ENCODE results near the gene CEMIP.
"Not testable (repeated sequence)": the region's sequence is repeated elsewhere in the genome, so short reads cannot be mapped to it uniquely, and the experiment has no call there.

CEMIP gene

DNA sequence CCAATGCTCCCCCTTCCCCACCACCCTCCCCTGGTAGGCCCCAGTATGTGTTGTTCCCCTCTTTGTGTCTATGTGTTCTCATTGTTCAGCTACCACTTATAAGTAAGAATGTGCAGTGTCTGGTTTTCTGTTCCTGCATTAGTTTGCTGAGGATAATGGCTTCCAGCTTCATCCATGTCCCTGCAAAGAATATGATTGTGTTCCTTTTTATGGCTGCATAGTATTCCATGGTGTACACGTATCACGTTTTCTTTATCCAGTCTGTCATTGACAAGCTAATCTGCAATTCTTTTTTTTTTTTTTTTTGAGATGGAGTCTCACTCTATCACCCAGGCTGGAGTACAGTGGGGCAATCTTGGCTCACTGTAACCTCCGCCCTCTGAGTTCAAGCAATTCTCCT, 15.9 kb upstream of the CEMIP start:
- DNase-seq, result not testable (repeated sequence)

DNA sequence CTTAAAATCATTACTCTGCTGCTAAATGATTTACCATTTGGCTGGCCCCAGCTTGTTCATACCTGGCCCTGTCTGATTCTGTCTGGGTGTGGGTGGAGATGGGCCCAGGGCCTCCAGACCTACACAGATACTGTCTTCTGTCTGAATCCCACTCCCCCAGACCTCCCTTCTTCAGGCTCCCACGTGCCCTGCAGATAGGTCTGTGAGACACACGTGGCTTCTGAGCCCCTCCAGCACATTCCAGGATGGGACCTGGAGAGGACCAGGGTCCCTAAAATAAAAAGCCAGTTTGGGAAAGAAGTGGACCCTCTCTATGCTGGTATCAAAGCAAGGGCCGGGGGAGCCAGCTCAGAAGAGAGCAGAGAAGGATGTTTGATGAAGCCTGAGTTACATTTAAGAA, 14.6 kb upstream of the CEMIP start:
- no peak for DNase-seq

DNA sequence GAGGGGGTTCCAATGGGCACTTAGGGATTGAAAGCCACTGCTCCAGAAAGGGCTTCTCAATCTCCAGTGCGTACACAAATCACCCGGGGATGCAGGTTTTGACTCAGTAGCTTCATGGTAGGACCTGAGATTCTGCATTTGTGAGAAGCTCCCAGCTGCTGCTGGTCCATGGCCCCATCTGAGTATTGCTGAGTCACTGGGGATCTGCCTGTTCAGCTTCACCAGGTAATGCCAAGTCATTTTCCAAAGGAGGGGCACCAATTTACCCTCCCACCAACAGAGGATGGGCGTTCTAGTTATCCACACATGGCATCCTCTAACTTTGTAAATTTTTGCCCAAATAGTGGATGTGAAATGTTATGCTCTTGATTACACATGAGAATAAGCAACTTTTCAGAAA, 12.9 kb upstream of the CEMIP start:
- DNase-seq, result no peak

DNA sequence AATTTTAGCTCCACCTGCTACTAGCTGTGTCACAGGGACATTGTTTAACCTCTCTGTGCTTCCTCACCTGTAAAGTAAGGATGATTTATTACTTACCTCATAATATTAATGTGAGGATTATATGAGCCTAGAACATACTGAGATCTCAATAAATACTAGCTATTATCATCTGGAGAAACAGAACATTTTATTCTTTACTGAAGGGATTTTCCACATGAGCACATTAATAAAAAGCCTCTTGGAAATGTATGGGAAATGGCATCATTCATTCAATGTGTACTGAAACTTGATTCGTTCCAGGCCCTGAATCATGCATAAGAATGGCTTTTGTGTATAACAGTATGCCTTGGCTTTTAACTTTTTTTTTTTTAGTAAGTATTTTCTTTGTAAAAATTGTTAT, 11.0 kb upstream of the CEMIP start:
- no peak for DNase-seq

DNA sequence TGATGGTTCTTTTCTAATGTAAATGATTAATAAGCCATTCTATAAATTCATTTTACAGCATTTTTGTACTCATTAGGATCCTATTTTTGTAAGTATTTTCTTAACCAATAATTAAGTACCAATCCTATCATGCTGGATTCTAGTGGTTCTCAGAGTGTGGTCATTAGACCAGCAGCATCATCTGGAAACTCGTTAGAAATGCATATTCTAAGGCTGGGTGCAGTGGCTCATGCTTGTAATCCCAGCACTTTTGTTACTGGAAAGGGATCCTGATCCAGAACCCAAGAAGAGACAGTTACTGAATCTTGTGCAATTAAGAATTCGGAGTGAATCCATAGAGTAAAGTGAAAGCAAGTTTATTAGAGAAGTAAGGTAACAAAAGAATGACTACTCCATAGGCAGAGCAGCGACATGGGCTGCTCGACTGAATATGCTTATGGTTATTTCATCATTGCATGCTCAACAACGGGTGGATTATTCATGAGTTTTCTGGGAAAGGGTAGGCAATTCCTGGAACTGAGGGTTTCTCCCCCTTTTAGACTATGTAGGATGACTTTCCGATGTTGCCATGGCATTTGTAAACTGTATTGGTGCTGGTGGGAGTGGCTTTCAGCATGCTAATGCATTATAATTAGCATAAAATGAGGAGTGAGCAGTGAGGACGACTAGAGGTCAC, 9.9 kb upstream of the CEMIP start:
- DNase-seq, result no peak

DNA sequence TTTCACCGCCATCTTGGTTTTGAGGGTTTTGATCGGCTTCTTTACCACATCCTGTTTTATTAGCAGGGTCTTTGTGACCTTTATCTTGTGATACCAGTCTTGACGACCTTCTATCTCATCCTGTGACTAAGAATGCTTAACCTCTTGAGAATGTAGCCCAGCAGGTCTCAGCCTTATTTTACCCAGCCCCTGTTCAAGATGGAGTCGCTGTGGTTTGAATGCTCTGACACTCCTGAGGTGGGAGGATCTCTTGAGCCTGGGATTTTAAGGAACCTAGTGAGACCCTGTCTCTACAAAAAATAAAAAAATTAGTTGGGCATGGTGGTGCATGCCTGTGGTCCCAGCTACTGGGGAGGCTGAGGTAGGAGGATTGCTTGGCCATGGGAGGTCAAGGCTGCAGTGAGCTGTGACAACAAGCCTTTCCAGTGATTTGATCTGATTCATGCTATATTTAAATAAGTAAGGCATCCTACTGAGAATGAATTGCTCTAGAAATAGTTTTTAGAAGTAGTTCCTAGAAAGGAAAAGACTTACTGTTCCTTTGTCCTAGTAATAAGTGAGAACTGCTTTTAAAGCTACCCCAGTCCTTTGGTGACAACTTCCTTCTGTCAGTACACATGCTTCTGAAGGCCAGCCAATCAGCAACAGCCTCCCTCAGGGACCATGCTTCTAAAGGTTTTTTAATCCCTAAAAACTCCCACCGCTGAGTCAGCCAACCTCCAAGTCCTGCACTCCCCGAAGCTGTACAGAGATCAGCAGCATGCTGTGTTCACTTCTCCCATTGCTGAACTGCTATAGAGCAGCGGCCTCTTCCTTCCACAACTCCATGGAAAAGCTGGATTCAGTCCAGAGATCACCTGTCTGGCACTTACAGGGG, 9.1 kb upstream of the CEMIP start:
- no peak for DNase-seq

DNA sequence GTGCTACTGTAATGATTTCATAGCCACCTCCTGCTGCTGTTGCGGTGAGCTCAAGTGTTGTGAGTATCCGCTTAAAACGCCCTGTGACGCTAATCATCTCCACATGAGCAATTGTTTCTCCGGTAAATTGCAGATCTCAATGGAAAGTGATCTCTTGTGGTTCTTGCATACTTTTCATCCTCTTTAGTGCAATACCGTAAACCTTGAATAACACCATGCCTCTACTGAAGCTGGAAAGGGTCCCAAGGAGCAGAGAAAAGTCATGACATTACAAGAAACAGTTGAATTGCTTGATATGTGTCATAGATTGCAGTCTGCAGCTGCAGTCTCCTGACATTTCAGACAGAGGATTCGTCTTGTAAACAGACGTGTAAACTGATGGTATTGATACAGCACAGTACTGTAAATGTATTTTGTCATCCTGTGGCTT, 6.0 kb upstream of the CEMIP start:
- no peak for DNase-seq

DNA sequence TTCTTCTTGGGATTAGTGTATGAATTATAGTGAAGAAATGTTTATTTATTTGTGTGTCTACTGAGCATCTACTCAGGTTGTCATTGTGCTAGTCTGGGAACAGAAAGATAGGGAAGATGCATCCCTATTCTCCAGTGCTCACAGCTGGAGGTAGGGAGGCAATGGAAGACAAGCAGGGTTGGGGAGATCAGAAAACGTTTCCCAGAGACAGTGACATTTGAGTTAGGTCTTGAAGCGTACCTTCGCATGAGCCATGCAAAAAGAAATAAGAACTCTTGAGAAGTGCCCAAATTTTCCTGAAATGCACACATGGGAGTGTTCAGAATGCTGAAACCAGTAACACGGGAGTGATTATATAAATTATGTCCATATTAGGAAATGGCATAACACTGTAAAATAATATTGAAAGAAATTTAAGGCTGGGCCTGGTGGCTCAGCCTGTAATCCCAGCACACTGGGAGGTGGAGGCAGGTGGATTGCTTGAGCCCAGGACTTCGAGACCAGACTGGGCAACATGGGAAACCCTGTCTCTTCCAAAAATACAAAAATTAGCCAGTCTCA, 5.3 kb upstream of the CEMIP start:
- no peak for DNase-seq

DNA sequence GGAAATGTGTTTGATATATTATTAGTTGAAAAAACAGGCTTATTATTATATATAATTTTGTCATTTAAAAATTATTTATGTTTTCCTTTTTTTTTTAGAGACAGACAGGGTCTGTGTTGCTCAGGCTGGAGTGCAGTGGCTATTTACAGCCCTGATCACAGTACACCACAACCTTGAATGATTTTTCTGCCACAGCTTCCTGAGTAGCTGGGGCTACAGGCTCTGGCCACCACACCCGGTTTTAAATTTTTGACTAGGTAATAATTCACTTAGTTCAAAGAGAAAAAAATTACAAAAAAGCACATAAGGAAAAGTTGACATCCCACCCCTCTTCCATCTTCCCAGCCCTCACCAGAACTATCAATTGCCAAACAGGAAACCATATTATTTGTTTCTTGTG, 4.7 kb upstream of the CEMIP start:
- DNase-seq, result no peak

DNA sequence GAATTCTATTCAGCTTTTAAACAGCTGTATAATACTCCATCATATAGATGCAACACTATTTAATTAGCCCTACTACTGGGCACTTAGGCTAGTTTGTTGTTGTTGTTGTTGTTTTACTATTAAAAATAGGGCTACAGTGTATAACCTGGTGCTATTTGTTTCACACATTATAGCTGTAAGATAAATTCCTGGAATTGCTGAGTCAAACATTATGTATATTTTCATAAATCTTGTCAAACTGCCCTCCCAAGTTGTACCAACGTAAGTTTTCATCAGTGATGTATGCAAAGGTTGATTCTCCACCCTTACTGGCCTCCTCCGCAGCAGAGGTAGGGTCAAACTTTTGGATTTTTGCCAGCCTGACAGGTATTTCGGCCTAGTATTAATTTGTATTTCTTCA, 3.8 kb upstream of the CEMIP start:
- no peak for DNase-seq

DNA sequence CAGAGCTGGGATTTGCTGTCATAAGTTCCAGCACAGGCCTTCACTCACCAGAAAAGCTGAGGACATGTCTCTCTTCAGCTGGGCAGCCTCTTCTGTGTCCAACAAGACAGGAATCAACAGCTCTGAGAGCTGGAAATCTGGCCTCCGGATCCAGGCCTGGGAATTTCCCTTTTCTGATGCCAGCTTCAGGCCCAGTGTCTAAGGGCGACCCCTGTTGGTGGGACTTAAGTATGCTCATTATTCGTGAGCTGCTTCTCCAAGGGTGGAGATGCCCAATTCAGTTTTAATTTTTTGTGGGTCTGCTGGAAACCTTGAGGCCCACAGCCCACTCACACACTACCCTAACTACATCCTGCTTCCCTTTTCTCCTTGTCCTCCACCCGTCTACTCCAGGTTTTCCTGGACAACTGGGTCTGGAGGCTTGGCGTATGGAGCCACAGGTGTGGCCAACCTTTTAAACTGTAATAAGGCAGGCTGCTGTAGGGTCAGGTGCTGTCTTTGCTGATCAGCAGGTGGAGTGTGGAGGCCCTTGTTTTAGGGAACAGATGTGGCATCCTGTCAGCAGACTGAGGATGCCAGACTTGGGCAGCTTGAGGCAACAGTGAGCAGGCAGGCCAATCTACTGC, 2.6 kb upstream of the CEMIP start:
- peak; percentile 81 for DNase-seq

DNA sequence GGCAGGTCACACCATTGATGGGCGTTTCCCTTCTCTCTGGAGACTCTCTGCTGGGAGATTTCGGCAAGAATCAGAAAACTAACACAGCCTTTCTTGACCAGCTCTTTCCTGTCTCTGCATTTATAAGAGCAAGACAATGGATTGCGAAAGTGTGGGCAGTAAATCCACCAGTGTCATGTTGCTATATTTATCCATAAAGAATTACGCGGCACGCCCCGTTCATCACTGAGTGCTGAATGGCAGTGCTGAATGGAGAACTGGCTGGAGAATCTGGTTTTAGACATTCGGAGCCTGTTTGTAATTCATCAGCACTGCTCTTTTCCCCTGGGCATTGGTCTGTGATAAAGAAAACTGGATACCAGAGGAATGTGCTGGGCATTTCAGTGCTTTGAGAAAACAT, 2.0 kb upstream of the CEMIP start:
- no peak for DNase-seq

DNA sequence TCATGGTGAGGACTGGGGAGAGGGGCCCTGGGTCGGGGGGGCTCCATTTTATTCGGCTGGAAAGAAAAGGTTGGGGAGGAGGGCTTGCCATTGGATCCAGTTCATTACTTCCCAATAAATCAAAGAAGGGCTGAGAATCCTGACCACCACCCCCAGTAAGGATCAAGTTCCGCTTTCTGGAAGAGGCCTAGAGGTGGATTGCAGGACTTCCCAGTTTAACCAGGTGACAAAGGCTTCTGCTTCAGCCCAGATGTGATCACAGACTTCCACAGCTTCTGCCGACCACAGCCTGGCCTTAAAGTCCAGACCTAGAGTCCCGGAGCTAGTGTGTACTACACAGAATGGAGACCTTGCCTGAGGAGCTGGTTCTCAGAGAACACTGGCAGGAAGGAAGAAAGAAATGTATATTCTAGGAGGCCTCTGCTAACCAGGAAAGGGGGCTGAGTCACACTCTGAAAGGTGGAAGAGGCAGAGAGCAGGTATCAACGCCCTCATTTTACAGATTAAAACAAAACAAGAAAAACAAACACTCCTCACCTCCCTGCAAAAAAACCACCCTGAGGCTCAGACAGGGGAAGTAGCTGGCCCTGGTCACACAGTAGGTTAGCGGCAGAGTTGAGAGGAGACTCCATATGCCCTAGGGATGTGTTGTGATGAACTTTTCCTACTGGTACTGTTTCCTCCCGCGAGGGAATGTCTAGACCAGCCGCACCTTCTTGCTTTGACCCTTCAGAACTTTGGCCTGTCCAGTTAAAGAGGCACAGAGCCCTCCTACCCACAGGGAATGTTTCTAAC, 1.1 kb upstream of the CEMIP start:
- no peak for DNase-seq

DNA sequence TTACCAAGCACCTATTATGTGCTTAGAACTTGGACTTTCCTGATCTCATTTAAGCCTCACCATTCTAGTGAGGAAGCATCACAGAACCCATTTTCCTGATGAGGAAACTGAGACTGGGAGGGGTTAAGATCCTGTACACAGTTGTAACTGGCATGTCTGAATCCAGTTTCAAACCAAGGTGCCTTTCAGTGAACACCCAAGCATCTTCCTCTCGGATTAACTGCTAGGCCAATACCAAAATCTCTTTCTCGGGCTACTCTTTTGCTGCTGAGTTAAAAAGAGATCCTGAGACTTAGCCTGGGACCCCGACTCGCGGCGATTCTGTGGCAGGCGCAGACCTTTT, 578 bp upstream of the CEMIP start:
- DNase-seq, result no peak

DNA sequence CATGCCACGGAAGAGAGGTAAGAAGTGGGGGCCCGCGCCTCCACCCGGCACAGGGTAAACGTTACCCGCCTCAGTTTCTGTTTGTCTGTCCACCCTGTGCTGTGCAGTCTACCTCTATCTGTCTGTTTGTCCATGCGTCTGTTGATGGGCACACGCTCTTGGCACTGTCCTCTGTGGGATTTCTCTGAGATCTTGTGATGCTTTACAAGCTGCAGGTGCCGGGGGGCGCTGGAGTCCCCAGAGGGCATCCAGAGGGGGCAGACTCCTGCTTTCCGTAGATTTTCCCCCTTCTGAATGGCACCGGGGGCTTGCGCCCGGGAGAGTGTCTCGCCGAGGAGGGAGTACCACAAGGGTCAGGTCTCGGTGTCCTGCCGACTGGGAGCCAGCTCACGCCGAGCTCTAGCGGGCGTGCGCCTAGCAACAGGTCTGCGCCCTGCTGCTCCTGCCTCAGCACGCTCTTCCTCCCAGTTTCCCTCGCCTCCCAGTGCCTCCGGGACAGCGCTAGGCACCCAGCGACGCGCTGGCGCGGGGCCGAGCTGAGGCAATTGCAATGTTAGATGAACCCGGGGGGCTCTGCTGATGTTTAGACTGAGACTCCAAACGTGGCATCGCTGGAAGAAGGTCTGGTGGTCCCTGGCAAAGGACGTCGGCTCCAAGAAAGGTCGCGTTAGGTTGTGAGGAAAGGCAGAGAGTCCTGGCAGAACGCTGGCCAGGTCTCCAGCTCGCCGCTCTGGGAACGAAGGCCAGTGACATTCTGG, 667 bp downstream of the CEMIP start:
- peak; percentile 67 for DNase-seq

DNA sequence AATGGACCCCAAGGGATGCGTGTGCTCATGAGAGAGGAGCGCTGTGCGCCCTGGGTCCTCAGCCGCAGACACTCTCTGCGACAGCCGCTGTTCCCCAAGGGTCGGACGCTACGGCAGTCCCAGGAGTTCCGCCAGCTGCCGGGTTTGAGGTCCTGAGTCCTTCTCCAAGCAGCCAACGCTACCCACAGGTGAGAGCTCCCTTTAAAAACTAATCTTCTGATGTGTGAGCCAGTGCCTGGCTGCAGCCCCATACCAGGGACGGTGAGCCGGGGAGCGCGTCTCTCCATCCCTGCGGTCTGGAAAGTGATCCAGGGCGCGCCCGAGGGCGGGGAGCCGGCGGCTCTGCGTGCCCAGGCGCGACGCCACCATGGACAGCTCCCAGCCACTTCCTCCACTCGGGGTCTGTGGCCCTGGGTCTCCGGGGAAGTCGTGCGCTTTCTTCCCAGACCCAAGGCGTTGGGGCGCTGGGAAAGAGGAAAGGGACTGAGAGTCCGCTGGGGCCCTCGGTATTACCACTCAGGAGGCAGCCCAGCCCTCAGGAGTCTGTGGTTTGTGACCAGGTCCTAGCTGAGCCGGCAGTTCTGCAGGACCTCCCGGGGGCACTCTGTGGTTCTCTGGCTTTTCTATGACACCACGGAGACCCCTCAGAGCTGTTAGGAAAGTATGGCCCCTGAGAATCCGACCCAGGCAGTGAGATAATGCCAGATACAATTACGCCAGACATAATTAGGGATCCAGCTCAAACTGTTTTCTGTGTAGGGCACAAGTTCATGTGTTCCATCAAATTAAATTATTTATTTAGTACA, 1.4 kb downstream of the CEMIP start:
- peak; percentile 91 for DNase-seq

DNA sequence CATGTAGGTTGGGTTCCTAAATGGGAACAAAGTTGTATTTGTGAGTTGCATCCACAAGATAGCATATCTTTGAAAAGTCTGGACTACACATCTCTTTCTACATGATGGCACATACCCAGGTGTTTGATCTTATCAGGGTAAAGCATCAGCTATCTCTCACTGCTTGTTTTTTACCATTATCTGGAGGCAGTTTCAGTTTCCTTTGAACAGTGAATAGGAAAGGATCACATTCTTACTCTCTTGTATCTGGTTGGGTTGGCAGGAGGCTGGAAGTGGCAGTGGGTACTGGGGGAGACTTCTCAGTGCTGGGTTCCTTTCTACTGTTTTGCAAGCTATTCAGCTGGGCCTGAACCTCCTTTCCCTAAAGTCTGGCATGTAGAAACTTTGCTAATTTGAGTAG, 4.1 kb downstream of the CEMIP start:
- DNase-seq, result no peak

DNA sequence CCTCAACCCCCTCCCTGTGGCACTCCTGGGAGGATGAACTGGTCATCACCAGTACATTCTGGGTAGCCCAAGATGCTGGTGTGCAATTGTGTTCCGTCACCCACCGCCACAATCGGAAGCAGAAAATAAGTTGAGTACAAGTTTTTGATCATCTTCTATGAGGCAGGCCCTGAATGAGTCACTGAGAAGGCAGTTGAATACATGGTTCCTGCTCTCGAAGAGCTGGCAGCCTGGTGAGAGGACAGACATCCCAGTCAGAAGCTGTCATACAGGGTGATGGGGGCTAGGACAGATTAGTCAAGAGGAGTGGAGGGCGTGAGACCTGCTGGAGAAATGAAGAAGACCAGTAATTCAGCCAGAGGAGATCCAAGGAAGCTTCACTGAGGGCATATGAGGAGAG, 6.2 kb downstream of the CEMIP start:
- no peak for DNase-seq

DNA sequence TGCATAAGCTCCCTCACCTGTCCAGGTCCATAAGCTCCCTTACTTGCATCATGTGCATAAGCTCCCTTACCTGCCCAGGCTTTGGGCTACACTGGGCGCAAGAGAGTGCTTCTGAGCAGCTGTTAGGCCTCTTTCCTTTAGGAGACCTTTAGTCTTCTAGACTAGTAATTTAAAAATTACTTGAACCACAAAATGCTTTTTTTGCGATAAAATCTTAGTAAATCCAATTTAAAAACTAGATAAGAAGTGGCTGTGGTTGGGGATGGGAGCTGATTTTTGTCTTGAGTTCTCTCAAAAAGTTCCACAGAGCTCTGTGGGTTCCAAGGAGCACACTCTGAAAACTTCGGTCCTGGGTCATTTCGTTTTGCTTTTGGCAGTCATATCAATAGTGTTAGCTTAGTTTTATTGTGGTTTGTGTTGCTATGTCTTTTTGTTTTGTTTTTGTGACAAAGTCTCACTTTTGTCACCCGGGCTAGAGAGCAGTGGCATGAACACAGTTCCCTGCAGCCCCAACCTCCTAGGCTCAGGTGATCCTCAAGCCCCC, 6.7 kb downstream of the CEMIP start:
- no peak for DNase-seq

DNA sequence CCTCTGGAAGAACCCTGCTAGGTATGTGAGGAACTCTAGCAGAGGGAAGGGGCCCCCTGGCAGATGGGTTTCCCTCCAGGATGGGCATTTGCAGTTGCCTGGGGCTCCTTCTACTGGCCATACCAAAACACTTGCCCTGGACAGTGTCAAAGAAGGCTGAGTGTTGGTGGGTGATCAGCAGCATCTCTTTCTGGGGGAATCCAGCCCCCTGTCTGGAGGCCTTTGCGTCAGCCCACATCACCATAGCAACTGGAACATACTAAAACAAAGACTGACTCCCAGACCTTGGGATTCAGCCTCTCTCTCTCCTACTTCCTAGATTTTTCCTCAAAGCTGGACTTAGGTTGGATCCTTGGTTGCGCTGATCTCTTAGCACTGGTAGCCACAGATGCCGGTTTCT, 8.1 kb downstream of the CEMIP start:
- DNase-seq, result no peak

DNA sequence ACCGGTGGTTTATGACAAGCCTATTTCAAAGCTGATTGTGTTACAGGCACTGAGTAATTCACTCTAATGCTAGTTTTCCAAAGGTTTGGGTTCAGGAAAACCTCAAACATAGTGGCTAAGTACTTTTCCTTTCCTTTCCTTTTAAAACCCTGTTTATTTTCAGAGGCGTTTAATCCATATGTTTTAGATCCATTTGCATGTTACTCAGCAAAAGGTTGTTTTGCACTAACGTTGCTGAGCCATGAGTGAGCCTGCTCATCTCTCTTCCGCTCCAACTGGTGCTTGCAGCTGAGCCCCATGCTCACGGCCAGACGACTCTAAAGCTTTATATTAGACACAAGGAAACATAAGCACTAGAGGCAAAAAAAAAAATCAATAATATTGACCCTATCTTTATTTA, 9.4 kb downstream of the CEMIP start:
- no peak for DNase-seq
